HCT116 (cell line): ENCODE results near the gene PRND.

ENCODE experiments used
- EZH2phosphoT487 ChIP-seq: fragments of 200-600 bp; IDR thresholded peaks from 2 replicates; pipeline ENCODE4 v1.6.1; 2018; ENCODE audit warnings: antibody characterized with exemption, borderline replicate concordance
- POLR2A ChIP-seq: IDR thresholded peaks from 2 replicates; pipeline ENCODE4 v1.7.0; 2011; ENCODE audit warnings: borderline replicate concordance; ENCODE audit not compliant: insufficient read depth, insufficient read length; ENCODE audit errors: extremely low read depth
- POLR2AphosphoS5 ChIP-seq: IDR thresholded peaks from 2 replicates; pipeline ENCODE4 v1.6.1; 2011; ENCODE audit warnings: mild to moderate bottlenecking, low read depth, low read length, moderate library complexity
- RAD21 ChIP-seq: IDR thresholded peaks from 2 replicates; pipeline ENCODE4 v1.6.1; 2012; ENCODE audit warnings: low read depth, mild to moderate bottlenecking
- SIN3A ChIP-seq: IDR thresholded peaks from 2 replicates; pipeline ENCODE4 v1.6.1; 2012; ENCODE audit warnings: low read depth
- TCF7L2 ChIP-seq: IDR thresholded peaks from 2 replicates; pipeline ENCODE4 v1.7.0; 2011; ENCODE audit warnings: borderline replicate concordance, inconsistent platforms; ENCODE audit not compliant: insufficient read depth, insufficient read length; ENCODE audit errors: extremely low read depth
- YY1 ChIP-seq: IDR thresholded peaks from 2 replicates; pipeline ENCODE4 v1.6.1; 2011; ENCODE audit warnings: low read length, low read depth, moderate library complexity, mild to moderate bottlenecking; ENCODE audit not compliant: insufficient replicate concordance; ENCODE audit errors: extremely low read depth
- TF ChIP-seq, protein P1 (sequence below), 3 experiments: fragments of 200-600 bp in 1 of 3; sonication (generic) in 1 of 3; IDR thresholded peaks in 2 of 3; conservative IDR thresholded peaks in 1 of 3; 2 replicates each; pipeline ENCODE4 v1.5.1; 2012 to 2017; ENCODE audit warnings: low read depth in 2 of 3, low read length in 2 of 3, antibody characterized with exemption in 1 of 3, borderline replicate concordance in 1 of 3, control low read depth in 1 of 3, mild to moderate bottlenecking in 1 of 3, mixed read lengths in 1 of 3, mixed run types in 1 of 3, moderate library complexity in 1 of 3; ENCODE audit not compliant: insufficient read depth in 1 of 3
- TF ChIP-seq, protein P2 (sequence below): IDR thresholded peaks from 2 replicates; pipeline ENCODE4 v1.6.1; 2011; ENCODE audit warnings: mild to moderate bottlenecking, low read length, moderate library complexity; ENCODE audit not compliant: insufficient replicate concordance; ENCODE audit errors: extremely low read depth
- TF ChIP-seq, protein P3 (sequence below): IDR thresholded peaks from 2 replicates; pipeline ENCODE4 v1.6.1; 2012
- TF ChIP-seq, protein P4 (sequence below): IDR thresholded peaks from 2 replicates; pipeline ENCODE4 v1.6.1; 2012

DNA sequence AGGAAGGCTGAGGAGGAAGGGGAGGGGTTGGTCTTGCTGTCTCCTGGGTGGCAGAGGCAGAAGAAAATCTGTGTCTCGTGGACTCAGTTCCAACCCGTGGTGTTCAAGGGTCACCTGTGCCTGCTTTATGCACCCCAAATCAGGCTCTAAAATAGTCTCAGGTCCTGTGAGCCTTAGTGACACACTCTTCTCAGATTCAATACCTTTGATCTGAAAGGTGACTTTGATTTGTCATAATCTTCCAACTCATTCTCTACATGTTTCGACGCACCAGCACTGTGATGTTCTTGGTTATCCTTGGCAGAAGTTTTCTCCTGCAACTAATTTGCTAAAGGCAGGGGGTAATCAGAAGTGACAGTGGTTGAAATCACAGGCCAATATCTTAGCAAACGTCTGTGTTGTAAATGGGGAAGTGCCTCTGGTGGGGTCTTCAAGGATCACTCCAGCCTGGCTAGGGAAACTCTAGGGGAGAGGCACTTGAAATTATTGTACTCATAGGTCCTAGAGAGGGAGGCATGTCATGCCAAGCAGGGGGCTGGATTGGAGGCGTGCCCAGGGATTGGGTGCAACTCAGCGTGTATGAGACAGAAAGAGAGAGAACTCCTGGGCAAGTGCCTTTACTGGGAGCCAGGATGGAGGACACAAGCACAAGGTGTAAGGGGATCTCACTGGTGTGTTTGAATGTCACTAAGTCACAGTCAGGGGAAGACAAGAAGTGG is 19.0 kb upstream of the PRND start:
- TF ChIP-seq POLR2AphosphoS5 (peak; percentile 19; the same call in 1 of the 2 replicates), POLR2A (no peak), SIN3A (no peak), TCF7L2 (no peak), RAD21 (no peak), YY1 (no peak), EZH2phosphoT487 (no peak)
- TF ChIP-seq, protein P1, sequence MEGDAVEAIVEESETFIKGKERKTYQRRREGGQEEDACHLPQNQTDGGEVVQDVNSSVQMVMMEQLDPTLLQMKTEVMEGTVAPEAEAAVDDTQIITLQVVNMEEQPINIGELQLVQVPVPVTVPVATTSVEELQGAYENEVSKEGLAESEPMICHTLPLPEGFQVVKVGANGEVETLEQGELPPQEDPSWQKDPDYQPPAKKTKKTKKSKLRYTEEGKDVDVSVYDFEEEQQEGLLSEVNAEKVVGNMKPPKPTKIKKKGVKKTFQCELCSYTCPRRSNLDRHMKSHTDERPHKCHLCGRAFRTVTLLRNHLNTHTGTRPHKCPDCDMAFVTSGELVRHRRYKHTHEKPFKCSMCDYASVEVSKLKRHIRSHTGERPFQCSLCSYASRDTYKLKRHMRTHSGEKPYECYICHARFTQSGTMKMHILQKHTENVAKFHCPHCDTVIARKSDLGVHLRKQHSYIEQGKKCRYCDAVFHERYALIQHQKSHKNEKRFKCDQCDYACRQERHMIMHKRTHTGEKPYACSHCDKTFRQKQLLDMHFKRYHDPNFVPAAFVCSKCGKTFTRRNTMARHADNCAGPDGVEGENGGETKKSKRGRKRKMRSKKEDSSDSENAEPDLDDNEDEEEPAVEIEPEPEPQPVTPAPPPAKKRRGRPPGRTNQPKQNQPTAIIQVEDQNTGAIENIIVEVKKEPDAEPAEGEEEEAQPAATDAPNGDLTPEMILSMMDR (IDR thresholded peaks at IDR 0.05 in 2 of 3, conservative IDR thresholded peaks at IDR 0.05 in 1 of 3; ENCODE audit: borderline replicate concordance in 1 of 3, insufficient read depth in 1 of 3, low read depth in 2 of 3, low read length in 2 of 3) = no peak
- TF ChIP-seq, protein P2, sequence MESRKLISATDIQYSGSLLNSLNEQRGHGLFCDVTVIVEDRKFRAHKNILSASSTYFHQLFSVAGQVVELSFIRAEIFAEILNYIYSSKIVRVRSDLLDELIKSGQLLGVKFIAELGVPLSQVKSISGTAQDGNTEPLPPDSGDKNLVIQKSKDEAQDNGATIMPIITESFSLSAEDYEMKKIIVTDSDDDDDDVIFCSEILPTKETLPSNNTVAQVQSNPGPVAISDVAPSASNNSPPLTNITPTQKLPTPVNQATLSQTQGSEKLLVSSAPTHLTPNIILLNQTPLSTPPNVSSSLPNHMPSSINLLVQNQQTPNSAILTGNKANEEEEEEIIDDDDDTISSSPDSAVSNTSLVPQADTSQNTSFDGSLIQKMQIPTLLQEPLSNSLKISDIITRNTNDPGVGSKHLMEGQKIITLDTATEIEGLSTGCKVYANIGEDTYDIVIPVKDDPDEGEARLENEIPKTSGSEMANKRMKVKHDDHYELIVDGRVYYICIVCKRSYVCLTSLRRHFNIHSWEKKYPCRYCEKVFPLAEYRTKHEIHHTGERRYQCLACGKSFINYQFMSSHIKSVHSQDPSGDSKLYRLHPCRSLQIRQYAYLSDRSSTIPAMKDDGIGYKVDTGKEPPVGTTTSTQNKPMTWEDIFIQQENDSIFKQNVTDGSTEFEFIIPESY = no peak
- TF ChIP-seq, protein P3, sequence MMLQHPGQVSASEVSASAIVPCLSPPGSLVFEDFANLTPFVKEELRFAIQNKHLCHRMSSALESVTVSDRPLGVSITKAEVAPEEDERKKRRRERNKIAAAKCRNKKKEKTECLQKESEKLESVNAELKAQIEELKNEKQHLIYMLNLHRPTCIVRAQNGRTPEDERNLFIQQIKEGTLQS = no peak
- TF ChIP-seq, protein P4, sequence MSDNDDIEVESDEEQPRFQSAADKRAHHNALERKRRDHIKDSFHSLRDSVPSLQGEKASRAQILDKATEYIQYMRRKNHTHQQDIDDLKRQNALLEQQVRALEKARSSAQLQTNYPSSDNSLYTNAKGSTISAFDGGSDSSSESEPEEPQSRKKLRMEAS = no peak
